Measurements from ENCODE around the gene SMTNL1. TPM values are rescaled to one million over a fixed set of nuclear protein-coding genes. Genes with fewer than 3 reads are reported as not detected.

SMTNL1 gene
- total RNA-seq, 1 experiment from 2014 or later = 0.26 TPM

GRCh38 chr11:57500926-57501325, 36.5 kb upstream of the SMTNL1 start:
- Mint-ChIP-seq H3K27ac (no peak overlapping the region), H3K4me1 (peaks cover 43% of the 10 kb centered on the region), H3K4me3 (no peak overlapping the region), H3K27me3 (ENCODE audit: low read depth) (no peaks in the 10 kb centered on the region; the same call in 1 of the 2 replicates), H3K36me3 (peaks cover 11% of the 10 kb centered on the region), H3K9me3 (no peaks in the 10 kb centered on the region)
- TF ChIP-seq TEAD1 (CRISPR knock-in tag; IDR thresholded peaks at IDR 0.05) (no peak), ZBTB21 (CRISPR knock-in tag; IDR thresholded peaks at IDR 0.05; ENCODE audit: borderline replicate concordance) (no peak), AFF4 (CRISPR knock-in tag; IDR thresholded peaks at IDR 0.05; ENCODE audit: borderline replicate concordance) (no peak), EMX1 (CRISPR knock-in tag; IDR thresholded peaks at IDR 0.05) (no peak), NR1H2 (CRISPR knock-in tag; IDR thresholded peaks at IDR 0.05) (no peak), AR (CRISPR knock-in tag; IDR thresholded peaks at IDR 0.05) (no peak), TP53 (CRISPR knock-in tag; IDR thresholded peaks at IDR 0.05) (no peak), ZNF281 (CRISPR knock-in tag; IDR thresholded peaks at IDR 0.05) (no peak), PREB (CRISPR knock-in tag; IDR thresholded peaks at IDR 0.05; ENCODE audit: borderline replicate concordance) (no peak), ZNF512 (CRISPR knock-in tag; IDR thresholded peaks at IDR 0.05; ENCODE audit: borderline replicate concordance) (no peak), NR3C1 (CRISPR knock-in tag; conservative IDR thresholded peaks at IDR 0.05; ENCODE audit: low read depth) (no peak), OVOL2 (CRISPR knock-in tag; IDR thresholded peaks at IDR 0.05; ENCODE audit: borderline replicate concordance) (no peak), GABPB1 (CRISPR knock-in tag; IDR thresholded peaks at IDR 0.05) (no peak), HMGA2 (CRISPR knock-in tag; IDR thresholded peaks at IDR 0.05) (no peak), RORB (CRISPR knock-in tag; IDR thresholded peaks at IDR 0.05) (no peak), PRRX2 (CRISPR knock-in tag; IDR thresholded peaks at IDR 0.05) (no peak), GRHL2 (CRISPR knock-in tag; IDR thresholded peaks at IDR 0.05; ENCODE audit: insufficient replicate concordance, severe bottlenecking) (no peak), ATF6 (CRISPR knock-in tag; IDR thresholded peaks at IDR 0.05) (no peak), ZBTB43 (CRISPR knock-in tag; IDR thresholded peaks at IDR 0.05) (no peak)
- ATAC-seq = no peak
- DNase-seq (ENCODE audit: low spot score) = no peak
- POLR2A ChIA-PET = interaction anchor here (1.6 kb wide), 2 partner anchors 14 to 146 kb away, joined by 6 to 13 read pairs; partner anchors contain the start of gene SLC43A1
- CTCF ChIA-PET = interaction anchor here (1.4 to 4.8 kb wide), 6 partner anchors 9 to 155 kb away, joined by 5 to 28 read pairs (median 10); partner anchors contain the start of genes SLC43A1 and UBE2L6

Measured in WTC11 (cell line).